HG02938 (cell line): ENCODE data around the gene B3GNT3.

Source experiments
- ATAC-seq: cut with Tn5 transposase; IDR thresholded peaks from one replicate; pipeline ENCODE4 v1.9.1; 2021; ENCODE audit warnings: mild to moderate bottlenecking, moderate library complexity; ENCODE audit not compliant: unreplicated experiment

The B3GNT3 gene

GRCh38 chr19:17794731-17795494 lies at the start of gene B3GNT3:
TSS of gene B3GNT3 (plus strand) at chr19:17795138. CDS start at chr19:17807808, 12,670 bp downstream.
- no peak for ATAC-seq

- peak; percentile 62 for ATAC-seq
Measured at GRCh38 chr19:17747205-17748098, 47.5 kb upstream of the B3GNT3 start.

GRCh38 chr19:17748884-17749638 lies 45.9 kb upstream of the B3GNT3 start:
- ATAC-seq, result no peak

GRCh38 chr19:17749912-17750317 lies 45.0 kb upstream of the B3GNT3 start:
- no peak for ATAC-seq

- no peak for ATAC-seq
Measured at GRCh38 chr19:17751103-17751911, 43.6 kb upstream of the B3GNT3 start, which contains the start of gene FCHO1. TSS of gene FCHO1 (plus strand) at chr19:17751477. CDS start at chr19:17755165, 3,688 bp downstream.

- ATAC-seq, result no peak
Measured at GRCh38 chr19:17751912-17752273, 43.0 kb upstream of the B3GNT3 start.

GRCh38 chr19:17752865-17753639 lies 41.9 kb upstream of the B3GNT3 start:
- ATAC-seq, result no peak

GRCh38 chr19:17753976-17754375 lies 41.0 kb upstream of the B3GNT3 start:
- ATAC-seq, result no peak

GRCh38 chr19:17754634-17755442 lies 40.1 kb upstream of the B3GNT3 start:
- ATAC-seq, result peak; percentile 44

GRCh38 chr19:17755443-17755890 lies 39.5 kb upstream of the B3GNT3 start:
- ATAC-seq, result no peak

- no peak for ATAC-seq
Measured at GRCh38 chr19:17755977-17756670, 38.8 kb upstream of the B3GNT3 start.

GRCh38 chr19:17757125-17757524 lies 37.8 kb upstream of the B3GNT3 start:
- ATAC-seq, result no peak

GRCh38 chr19:17758515-17758914 lies 36.4 kb upstream of the B3GNT3 start:
- ATAC-seq, result no peak

GRCh38 chr19:17761148-17761547 lies 33.8 kb upstream of the B3GNT3 start:
- no peak for ATAC-seq

- no peak for ATAC-seq
Measured at GRCh38 chr19:17762505-17763229, 32.3 kb upstream of the B3GNT3 start.

GRCh38 chr19:17764348-17764747 lies 30.6 kb upstream of the B3GNT3 start:
- ATAC-seq, result no peak

- ATAC-seq, result no peak
Measured at GRCh38 chr19:17765069-17765618, 29.8 kb upstream of the B3GNT3 start.
